Adrenal gland (tissue), 5 donors: Measurements from ENCODE around the gene ZFP57.

Source experiments
- CTCF ChIP-seq, 6 experiments: fragments of 450-650 bp in 4 of 6; fragments of 200-600 bp in 2 of 6; sonication (generic) in 1 of 6; IDR thresholded peaks; 1 replicate in 5 of 6; 2 replicates in 1 of 6; pipeline versions ENCODE4 v1.5.1 to v1.8.0; 2016 to 2021; ENCODE audit warnings: antibody characterized with exemption in 6 of 6, mild to moderate bottlenecking in 2 of 6, moderate library complexity in 1 of 6
- POLR2A ChIP-seq, 2 donors: fragments of 450-650 bp; IDR thresholded peaks; one replicate each; pipeline ENCODE4 v1.6.1; 2017; ENCODE audit warnings: antibody characterized with exemption in 2 of 2, mild to moderate bottlenecking in 2 of 2, moderate library complexity in 1 of 2
- donor health status: DM: no; HTN: no; CAD: no.

GRCh38 chr6:29720863-29721262, 39.9 kb upstream of the ZFP57 start:
- TF ChIP-seq CTCF (IDR thresholded peaks at IDR 0.05): no peak
- no peak for TF ChIP-seq POLR2A (IDR thresholded peaks at IDR 0.05)
